IPS DF 19.7 (cell line): Measurements from ENCODE around the gene TOR4A.

Experiments
- DNase-seq: peaks from one replicate; pipeline ENCODE4 v3.0.0-alpha.2; 2013; ENCODE audit warnings: low read depth, low spot score

TOR4A gene

GRCh38 chr9:137294681-137295237, 17.2 kb downstream of the TOR4A start:
- DNase-seq: no peak

GRCh38 chr9:137295238-137295811, 17.8 kb downstream of the TOR4A start:
- DNase-seq: no peak

DNA sequence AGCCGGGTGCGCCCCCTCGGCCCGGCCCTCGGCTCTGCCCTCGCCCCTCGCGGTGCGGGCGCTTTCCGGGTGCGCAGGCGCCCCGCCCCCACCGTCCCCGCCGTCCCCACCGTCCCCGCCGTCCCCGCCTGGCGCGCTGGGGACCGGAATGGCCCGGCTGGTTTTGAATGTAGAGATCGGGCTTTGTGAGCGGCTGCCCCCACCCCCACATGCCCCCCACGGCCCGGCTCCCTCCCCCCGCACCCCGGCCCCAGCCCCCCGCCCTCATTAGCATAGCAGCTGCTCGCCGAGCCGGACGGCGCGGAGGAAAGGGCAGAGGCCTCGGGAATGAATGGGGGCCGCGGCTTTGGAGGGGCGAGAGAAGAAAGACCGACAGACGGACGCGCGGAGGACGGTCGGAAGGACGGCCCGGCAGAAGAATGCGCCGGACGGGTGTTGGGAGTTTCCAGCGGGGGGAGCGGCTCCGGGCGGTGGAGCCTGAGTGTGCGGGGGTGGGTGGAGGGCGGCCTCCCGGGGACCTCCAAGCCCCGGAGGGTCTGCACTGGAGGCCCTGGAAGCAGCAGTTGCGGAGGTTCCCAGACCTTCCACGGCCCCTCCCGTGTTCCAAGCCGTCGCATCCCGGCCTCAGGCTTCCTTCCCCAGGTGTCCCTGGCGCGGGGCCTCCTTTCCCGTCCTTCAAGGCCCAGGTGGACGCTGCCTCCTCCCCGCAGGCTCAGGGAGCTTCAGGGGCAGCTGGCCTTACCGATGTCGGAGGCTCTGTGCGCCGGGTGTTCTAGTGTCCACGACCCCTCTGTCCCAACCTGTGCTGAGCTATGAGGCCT, 18.5 kb downstream of the TOR4A start:
- DNase-seq: no peak

DNA sequence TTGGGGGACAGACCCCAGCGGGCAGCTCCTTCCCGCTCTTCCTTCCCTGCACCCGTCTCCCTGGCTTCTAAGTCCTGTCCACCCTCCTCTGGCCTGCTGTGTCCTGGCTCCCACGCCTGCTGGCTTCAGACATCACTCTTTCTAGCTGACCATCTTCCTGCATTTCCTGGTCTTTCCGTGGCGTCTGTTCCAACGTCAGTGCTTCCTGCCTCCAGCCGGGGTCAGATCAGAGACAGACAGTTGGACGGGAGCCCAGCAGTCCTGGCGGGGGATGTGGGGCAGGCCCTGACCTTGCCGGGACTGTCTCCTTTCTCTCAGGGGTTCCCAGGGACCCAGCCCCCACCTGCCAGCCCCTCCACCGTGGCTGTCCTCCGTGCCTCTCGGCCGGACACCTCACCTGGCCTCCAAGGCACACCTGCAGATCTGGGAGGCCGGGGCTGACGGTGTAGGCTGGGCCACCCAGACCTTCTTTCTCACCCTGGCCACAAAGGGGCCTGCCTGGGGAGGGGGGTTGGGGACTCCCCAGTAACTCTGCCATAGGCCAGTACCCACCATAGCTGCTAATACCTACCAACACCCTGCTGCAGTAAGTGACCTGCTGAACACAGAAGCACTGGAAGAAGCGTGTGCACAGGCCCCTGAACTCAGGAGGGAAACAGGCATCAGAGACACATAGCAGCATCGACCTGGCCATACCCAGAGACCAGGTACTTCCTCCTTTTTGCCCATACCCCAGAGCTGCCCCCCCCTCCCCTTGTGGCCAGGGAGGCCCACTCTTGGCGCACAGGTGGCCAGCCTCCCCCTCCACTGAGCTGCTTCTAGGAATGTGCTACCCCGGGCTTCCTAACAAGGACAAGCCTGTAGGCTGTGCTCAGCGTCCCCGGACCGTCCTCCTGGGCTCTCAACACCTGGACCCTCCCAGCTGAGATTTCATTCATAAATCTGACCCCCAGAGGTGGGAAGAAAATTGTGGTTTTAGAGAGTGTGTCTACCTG, 19.4 kb downstream of the TOR4A start:
- no peak for DNase-seq

DNA sequence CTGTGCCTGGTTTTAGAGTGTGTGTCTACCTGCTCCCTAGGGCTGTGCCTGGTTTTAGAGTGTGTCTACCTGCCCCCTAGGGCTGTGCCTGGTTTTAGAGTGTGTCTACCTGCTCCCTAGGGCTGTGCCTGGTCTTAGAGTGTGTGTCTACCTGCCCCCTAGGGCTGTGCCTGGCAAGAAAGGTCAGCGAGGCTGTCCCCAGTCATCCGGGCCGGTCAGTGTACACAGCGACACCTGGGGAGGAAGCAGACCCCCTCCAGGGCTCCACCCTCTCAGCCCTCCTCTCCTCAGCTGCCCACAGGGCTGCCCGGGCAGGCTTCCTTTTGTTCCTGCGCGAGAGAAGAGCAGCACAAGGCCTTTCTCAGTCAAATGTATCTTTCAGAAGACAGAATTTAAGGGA, 20.4 kb downstream of the TOR4A start:
- DNase-seq: no peak

GRCh38 chr9:137298401-137299202, 21.1 kb downstream of the TOR4A start:
- DNase-seq: no peak

- DNase-seq: no peak
These were observed 21.7 kb downstream of the TOR4A start for GRCh38 chr9:137299203-137299565.

DNA sequence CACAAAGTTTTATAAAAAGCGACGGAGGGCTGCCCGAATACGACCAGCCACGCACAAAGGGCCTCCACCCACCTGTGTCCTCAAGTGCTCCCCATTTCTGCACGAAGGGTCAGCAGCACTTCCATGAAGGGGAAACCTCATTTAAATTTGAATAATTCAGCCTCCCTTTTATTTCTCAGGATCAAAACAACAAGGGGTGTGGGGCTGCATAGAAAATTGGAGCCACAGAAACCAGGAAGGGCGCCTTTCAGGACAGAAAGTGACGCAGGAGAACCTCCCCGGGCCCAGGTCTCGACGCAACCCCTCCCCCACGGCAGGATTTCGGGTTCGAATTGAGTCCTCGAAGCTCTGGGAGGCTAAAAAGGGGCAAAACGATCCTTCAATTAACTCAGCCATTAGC, 22.4 kb downstream of the TOR4A start:
- DNase-seq: no peak

GRCh38 chr9:137300567-137301080, 23.1 kb downstream of the TOR4A start:
- no peak for DNase-seq

- DNase-seq: no peak
These were observed 23.8 kb downstream of the TOR4A start for GRCh38 chr9:137301081-137301947.

DNA sequence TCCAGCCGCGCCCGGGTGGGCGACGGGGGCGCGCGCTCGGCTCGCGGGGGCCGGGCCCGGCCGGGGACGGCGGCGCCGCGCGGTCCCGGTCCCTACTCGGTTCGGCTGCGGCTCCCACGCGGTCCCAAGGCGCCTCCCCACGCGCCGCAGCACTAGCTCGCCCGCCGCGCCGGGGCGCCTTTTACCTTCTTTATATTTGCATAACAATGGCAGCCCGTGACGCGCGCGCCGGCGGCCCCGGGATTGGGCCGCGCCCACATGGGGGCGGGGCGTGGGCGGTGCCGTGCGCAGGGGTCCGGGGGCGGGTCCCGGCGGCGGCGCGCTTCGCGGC, 24.6 kb downstream of the TOR4A start, which contains the start of gene NRARP:
Gene NRARP (minus strand): TSS at position 154 of the 331 bp plus-strand sequence. CDS start 343 bp downstream, outside the sequence.
- DNase-seq: no peak

DNA sequence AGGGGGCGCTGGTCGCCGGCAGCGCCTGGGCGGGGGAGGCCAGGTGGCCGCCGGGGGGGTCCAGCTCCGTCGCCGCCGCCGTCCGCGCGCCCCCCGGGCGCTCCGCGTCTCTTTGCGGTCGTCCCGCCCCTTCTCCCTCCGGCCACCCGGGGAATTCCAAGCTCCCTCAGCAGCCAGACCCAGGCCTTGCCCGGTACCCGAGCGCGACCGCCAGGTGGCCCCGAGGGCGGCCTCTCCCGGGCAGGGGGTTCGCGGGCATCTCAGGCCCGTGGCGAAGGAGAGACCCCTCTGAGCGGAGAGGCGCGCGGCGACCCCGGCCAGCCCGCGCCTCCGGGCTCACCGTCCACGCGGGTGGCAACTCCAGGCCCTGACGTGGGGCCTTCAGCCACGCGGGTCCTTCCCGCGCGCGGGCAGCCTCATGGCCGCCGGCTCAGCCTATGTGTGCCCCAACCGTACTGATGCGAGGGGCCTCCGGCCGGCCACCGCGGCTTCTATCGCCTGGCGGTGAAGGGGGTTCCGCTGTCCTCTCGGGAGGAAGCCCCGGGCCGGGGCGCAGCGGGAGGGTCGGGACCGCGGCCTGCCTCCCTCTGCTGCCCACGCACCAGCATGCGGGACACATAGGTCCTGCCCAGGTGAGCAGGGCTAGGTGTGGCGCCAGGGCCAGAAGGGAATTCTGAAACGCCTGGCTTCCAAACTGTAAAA, 25.1 kb downstream of the TOR4A start:
- DNase-seq: no peak

DNA sequence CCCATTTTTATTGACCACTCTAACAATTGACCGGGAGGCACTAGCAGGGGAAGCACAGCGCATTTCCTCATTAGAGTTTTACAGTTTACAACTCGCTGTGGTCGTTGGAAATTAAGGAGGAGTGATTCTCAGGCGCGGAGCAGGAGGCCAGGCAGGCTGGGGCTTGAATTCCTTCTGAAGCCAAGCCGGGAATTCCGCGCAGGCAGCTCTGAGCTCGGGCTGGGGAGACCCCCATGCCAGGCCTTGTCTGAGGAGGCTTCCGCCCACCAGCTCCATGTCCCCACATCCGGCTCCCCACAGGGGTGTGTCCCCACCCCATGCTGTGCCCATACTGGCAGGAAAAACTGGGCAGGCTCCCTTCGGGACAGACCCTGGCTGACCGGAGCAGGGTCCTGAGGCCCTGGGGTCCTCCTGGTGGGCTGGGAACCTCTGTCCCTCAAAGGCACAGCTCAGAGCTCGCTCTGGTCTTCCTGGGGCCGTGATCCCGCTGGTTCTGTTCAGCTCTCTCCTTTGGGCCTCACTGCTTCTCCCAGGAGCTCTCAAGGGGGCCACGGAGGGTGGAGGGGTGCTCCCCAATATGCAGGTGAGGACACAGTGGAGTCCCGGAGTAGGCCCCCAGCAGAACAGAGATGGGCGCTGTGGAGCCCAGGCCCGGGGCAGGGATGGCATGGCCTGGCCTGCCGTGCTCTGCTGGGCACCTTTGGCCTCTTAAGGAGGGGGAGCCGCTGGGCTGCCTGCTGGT, 25.8 kb downstream of the TOR4A start:
- no peak for DNase-seq

DNA sequence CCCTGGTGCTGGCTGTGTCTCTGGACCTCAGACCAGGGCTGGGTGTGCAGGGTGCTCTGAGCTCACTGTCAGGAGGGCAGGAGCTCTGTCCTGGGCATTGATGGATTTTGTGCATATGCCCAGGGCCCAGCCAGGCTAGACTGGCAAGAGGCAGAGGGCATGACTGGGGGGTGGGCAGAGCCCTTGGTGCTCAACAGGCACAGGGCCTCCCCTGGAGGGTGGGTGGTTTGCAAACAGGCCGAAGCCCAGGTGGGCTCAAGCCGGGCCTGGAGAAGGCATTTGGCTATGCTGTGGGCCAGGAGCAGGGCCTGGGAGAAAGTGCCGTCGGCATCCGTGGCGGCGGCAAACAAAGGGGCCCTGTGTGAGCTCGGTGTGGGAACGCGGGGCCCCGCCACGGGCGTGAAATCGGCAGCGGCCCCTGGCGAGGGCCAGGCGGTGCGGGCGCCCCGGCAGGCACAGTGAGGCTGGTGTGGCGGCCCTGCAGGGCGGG, 26.4 kb downstream of the TOR4A start:
- no peak for DNase-seq

DNA sequence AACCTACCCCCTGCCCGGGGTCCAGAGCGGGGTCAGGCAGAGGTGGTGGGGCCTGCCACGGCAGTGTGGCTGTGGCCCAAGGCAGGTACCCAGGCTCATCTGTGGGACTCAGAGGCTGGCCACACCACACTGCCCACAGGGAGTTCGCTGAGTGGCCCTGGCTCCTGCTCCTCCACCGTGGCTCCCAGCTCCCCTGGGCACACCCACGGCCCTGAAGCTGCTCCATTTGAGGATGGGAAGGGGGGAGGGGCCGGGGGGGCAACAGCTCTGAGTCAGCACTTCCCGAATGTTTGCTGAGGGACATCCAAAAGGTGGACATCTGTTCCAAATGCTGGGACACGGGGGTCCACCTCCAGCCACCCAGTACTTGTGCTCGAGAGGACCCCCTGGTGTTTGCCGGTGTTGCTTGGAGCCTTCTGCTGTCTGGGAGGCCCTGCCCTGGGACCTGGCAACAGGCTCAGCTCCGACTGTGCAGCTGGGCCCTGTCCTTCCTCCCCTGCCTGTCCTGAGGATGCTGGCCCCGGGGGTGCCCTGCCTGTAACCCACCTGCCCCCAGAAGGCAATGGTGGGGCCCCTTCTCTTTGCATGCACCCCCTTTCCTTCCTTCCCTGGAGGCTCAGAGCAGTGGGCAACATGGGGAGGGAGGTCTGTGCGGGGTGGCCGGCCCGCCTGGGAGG, 27.0 kb downstream of the TOR4A start:
- no peak for DNase-seq

DNA sequence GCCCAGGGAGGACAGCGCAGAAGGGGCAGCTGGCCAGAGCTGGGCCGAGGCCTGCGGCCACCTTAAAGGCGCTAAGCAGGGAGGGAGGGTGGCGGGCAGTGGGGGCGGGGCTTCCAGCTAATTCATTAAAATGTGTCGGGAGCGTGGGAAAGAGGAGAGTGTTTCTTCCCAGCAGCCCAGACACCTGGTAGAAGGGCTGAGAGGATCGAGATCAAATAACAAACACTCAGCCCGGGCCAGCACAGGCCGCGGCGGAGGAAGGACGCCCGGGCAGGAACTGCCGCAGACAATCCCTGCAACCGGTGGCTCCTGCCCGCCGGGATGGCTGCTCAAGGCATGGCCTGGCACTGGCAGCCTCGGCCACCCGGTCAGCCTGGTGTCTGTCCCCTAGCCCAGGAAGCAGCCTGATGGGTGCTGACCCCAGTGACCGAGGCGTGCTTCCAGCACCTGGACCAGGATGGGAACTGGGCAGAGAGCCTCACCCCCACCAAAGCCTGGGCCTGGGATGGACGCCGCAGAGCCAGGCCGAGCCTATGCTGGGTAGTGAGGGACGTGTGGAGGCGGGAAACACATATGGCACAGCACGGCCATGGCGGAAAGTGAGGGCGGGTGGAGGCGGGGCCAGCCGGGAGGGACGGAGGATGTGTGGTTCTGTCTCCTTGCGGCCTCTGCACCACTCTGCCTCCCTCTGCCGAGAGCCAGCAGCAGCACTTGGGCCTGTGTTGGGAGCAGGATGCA, 27.7 kb downstream of the TOR4A start:
- no peak for DNase-seq

DNA sequence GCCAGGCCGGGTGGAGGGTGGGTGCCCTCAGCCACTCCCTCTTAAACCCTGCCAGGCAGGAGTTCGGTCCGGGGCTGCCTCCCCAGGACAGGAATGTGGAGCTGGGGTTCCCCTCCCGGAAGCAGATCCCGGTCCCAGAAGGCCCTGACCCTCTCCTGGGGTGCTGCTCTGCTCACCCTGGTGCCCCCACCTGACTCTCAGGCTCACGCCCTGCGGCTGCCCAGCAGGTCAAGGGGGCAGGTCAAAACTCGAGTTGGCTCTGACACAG, 28.2 kb downstream of the TOR4A start:
- no peak for DNase-seq
